ENCODE results near the gene CFAP99.
"Not testable (repeated sequence)": the region's sequence is repeated elsewhere in the genome, so short reads cannot be mapped to it uniquely, and the experiment has no call there.

CFAP99 gene

DNA sequence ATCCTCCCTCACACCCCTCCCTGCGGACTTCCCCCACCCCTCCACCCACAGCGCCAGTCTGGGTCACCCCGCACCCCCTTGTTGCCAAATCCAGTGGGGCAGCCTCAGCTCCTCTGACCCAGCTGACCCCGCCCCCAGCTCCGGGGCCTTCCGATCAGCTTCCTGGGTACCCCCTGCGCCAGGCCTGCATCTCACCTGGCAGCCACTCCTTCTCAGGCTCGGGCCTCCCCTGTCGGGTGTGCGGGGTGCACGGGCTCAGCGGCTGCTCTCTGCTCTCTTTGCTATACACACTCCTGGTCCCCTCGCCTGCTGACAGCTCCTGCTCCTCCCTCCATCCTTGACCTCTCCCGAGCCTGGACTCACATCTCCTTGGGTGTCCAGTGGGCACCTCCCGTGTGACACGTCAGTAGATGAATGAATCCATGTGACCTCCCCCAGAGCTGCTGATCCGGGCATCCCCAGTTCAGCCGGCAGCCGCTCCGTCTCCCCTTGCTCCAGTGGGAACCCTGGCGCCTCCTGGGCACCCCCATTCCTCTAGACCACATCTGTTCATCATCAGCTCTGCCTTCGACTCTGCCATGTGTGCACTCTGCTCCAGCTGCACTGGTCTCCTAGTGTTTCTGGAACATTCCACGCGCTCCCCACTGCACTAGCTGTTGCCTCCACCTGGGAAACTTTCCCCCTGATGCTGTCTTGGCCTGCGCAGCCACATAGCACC lies 9.9 kb downstream of the CFAP99 start:
- ATAC-seq, result no peak
- TF ChIP-seq ESRRG (CRISPR knock-in tag; IDR thresholded peaks at IDR 0.05), result no peak
- TF ChIP-seq, protein P1, sequence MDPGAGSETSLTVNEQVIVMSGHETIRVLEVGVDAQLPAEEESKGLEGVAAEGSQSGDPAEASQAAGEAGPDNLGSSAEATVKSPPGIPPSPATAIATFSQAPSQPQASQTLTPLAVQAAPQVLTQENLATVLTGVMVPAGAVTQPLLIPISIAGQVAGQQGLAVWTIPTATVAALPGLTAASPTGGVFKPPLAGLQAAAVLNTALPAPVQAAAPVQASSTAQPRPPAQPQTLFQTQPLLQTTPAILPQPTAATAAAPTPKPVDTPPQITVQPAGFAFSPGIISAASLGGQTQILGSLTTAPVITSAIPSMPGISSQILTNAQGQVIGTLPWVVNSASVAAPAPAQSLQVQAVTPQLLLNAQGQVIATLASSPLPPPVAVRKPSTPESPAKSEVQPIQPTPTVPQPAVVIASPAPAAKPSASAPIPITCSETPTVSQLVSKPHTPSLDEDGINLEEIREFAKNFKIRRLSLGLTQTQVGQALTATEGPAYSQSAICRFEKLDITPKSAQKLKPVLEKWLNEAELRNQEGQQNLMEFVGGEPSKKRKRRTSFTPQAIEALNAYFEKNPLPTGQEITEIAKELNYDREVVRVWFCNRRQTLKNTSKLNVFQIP (CRISPR knock-in tag; IDR thresholded peaks at IDR 0.05; ENCODE audit: borderline replicate concordance, low read depth), result no peak
- no peak for TF ChIP-seq ARNTL (CRISPR knock-in tag; IDR thresholded peaks at IDR 0.05; ENCODE audit: borderline replicate concordance, low read depth)
- no peak for TF ChIP-seq OSR1 (CRISPR knock-in tag; IDR thresholded peaks at IDR 0.05)
- TF ChIP-seq, protein P2, sequence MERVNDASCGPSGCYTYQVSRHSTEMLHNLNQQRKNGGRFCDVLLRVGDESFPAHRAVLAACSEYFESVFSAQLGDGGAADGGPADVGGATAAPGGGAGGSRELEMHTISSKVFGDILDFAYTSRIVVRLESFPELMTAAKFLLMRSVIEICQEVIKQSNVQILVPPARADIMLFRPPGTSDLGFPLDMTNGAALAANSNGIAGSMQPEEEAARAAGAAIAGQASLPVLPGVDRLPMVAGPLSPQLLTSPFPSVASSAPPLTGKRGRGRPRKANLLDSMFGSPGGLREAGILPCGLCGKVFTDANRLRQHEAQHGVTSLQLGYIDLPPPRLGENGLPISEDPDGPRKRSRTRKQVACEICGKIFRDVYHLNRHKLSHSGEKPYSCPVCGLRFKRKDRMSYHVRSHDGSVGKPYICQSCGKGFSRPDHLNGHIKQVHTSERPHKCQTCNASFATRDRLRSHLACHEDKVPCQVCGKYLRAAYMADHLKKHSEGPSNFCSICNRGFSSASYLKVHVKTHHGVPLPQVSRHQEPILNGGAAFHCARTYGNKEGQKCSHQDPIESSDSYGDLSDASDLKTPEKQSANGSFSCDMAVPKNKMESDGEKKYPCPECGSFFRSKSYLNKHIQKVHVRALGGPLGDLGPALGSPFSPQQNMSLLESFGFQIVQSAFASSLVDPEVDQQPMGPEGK (CRISPR knock-in tag; IDR thresholded peaks at IDR 0.05; ENCODE audit: borderline replicate concordance), result no peak
- TF ChIP-seq ZFP30 (CRISPR knock-in tag; IDR thresholded peaks at IDR 0.05), result no peak
- no peak for TF ChIP-seq GLIS3 (CRISPR knock-in tag; IDR thresholded peaks at IDR 0.05)
- no peak for TF ChIP-seq ISL1 (CRISPR knock-in tag; IDR thresholded peaks at IDR 0.05)
- TF ChIP-seq ZFP3 (CRISPR knock-in tag; IDR thresholded peaks at IDR 0.05), result no peak
- no peak for TF ChIP-seq BACH2 (CRISPR knock-in tag; IDR thresholded peaks at IDR 0.05; ENCODE audit: borderline replicate concordance)

DNA sequence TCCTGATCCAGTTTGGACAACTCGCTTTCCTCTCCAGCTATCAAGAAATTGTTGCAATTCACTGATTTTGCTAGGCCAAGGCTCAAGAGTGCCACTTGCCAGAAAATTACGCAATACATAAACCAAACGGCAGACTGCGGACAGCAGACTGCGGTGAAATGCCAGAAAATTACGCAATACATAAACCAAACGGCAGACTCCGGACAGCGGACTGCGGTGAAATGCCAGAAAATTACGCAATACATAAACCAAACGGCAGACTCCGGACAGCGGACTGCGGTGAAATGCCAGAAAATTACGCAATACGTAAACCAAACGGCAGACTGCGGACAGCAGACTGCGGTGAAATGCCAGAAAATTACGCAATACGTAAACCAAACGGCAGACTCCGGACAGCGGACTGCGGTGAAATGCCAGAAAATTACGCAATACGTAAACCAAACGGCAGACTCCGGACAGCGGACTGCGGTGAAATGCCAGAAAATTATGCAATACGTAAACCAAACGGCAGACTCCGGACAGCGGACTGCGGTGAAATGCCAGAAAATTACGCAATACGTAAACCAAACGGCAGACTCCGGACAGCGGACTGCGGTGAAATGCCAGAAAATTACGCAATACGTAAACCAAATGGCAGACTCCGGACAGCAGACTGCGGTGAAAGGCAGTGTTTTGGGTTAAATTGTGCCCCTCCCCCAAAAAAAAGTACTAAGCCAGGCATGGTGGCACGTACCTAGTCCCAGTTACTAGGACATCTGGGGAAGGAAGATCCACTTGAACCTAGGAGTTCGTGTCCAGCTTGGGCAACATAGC lies 11.4 kb downstream of the CFAP99 start:
- ATAC-seq, result not testable (repeated sequence)

DNA sequence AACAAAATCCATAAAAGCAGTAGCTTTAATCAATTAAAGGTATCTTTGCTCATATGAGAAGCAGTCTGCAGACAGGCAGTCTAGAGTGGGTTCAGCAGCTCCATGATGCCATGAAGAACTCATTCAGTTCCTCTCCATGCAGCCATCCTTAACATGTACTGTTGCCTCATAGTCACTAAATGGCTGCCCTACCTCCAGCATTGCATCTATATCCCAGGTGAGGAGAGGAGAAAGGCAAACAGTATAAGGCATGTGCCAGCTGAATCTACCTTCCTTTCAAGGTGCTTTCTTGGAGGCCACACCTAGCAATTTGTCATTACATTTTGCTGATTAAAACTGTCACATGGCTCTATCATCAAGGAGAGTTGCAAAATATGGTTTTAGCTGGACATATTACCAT lies 13.2 kb downstream of the CFAP99 start:
- no peak for ATAC-seq
- TF ChIP-seq PPARA (CRISPR knock-in tag; IDR thresholded peaks at IDR 0.05; ENCODE audit: borderline replicate concordance) (no peak), TCF4 (CRISPR knock-in tag; IDR thresholded peaks at IDR 0.05; ENCODE audit: borderline replicate concordance) (no peak), ZC3H10 (CRISPR knock-in tag; IDR thresholded peaks at IDR 0.05) (no peak)

DNA sequence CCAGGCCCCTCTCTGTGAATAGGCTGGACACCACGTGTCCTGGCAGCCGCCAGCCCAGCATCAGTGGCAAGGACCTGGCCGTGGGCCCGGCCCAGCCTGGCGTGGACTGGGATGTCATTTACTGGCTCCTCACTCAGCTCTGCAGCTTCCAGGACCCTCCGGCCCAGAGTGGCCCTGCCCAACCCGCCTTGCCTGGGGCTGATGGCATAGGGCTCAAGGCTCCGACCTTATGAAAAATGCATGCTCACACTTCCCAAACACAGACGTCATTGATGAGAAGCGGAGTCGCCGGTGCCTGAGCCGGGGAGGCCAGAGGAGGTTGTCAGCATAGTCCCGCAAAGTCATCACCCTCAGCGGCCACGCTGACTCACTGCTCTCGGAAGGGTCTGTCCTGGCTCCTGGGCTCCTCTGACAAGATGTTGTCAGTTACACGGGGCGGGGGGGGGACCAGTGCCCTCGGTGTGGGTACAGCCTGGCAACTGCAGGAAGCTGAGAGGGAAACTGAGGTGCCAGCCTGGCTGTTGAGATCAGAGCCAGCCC lies 14.3 kb downstream of the CFAP99 start:
- no peak for TF ChIP-seq ARNTL (CRISPR knock-in tag; IDR thresholded peaks at IDR 0.05; ENCODE audit: borderline replicate concordance, low read depth)
- TF ChIP-seq, protein P3, sequence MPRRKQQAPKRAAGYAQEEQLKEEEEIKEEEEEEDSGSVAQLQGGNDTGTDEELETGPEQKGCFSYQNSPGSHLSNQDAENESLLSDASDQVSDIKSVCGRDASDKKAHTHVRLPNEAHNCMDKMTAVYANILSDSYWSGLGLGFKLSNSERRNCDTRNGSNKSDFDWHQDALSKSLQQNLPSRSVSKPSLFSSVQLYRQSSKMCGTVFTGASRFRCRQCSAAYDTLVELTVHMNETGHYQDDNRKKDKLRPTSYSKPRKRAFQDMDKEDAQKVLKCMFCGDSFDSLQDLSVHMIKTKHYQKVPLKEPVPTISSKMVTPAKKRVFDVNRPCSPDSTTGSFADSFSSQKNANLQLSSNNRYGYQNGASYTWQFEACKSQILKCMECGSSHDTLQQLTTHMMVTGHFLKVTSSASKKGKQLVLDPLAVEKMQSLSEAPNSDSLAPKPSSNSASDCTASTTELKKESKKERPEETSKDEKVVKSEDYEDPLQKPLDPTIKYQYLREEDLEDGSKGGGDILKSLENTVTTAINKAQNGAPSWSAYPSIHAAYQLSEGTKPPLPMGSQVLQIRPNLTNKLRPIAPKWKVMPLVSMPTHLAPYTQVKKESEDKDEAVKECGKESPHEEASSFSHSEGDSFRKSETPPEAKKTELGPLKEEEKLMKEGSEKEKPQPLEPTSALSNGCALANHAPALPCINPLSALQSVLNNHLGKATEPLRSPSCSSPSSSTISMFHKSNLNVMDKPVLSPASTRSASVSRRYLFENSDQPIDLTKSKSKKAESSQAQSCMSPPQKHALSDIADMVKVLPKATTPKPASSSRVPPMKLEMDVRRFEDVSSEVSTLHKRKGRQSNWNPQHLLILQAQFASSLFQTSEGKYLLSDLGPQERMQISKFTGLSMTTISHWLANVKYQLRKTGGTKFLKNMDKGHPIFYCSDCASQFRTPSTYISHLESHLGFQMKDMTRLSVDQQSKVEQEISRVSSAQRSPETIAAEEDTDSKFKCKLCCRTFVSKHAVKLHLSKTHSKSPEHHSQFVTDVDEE (CRISPR knock-in tag; IDR thresholded peaks at IDR 0.05), result no peak
- TF ChIP-seq CSDC2 (CRISPR knock-in tag; IDR thresholded peaks at IDR 0.05), result no peak
- TF ChIP-seq, protein P1 (CRISPR knock-in tag; IDR thresholded peaks at IDR 0.05; ENCODE audit: borderline replicate concordance, low read depth), result no peak
- TF ChIP-seq TCF4 (CRISPR knock-in tag; IDR thresholded peaks at IDR 0.05; ENCODE audit: borderline replicate concordance), result no peak
- TF ChIP-seq, protein P2 (CRISPR knock-in tag; IDR thresholded peaks at IDR 0.05; ENCODE audit: borderline replicate concordance), result no peak
- no peak for TF ChIP-seq ZFP30 (CRISPR knock-in tag; IDR thresholded peaks at IDR 0.05)
- TF ChIP-seq GLIS3 (CRISPR knock-in tag; IDR thresholded peaks at IDR 0.05), result no peak
- TF ChIP-seq ZNF8 (CRISPR knock-in tag; IDR thresholded peaks at IDR 0.05), result no peak
- ATAC-seq, result peak; percentile 76

Data from SK-N-SH treated with all-trans-retinoic acid at 6 μM for 48 hours (cell line).